Middle frontal gyrus (tissue), 1 donor: ENCODE results near the gene PAPSS2.

Source experiments
- DNase-seq: peaks from one replicate; pipeline ENCODE4 v3.0.0-alpha.2; 2015; ENCODE audit warnings: low spot score; ENCODE audit errors: extremely low spot score

PAPSS2 gene

GRCh38 chr10:87781545-87781944 is 121.9 kb downstream of the PAPSS2 start:
- DNase-seq: no peak

DNA sequence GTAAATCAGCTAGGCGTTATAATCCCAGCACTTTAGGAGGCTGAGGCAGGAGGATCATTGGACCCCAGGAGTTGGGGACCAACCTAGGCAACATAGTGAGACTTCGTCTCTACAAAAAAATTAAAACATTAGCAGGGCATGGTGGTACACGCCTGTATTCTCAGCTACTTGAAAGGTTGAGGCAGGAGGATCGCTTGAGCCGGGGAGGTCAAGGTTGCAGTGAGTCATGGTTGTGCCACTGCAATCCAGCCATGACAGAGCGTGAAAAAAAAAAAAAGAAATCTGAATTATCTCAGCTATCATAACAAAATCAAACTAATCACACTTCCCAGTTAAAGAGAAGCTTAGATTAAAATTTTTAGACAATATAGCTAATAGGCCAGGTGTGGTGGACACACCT is 123.0 kb downstream of the PAPSS2 start:
- DNase-seq: no peak

- DNase-seq: no peak
These were observed 126.7 kb downstream of the PAPSS2 start for GRCh38 chr10:87786421-87786820.

DNA sequence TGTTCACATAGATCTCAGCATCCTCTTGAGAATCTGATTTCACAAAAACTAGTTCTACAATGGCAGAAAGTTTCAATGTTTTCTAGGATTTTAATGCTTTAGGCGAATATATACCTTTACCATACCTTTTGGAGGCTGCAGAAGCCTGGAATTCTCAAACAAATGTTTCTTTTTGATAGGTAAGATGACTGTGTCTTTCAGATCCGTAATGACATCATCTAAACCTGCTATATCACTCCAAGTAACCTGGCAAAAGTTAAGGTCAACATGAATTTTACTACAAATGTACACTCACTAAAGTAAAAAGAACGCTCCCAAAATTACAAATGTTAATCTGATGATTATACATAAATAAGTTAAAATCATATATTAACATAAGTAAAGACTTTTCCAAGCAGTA is 130.5 kb downstream of the PAPSS2 start:
- no peak for DNase-seq

- peak; percentile 46 for DNase-seq
These were observed 134.6 kb downstream of the PAPSS2 start for GRCh38 chr10:87794285-87794684.
